ENCODE measurements around the gene MYOCD. TPM values are rescaled to one million over a fixed set of nuclear protein-coding genes. Genes with fewer than 3 reads are reported as not detected.

Gene MYOCD
- polyA plus RNA-seq, 2 of the 4 experiments (the other 2 are of a cell fraction), result 8.6 to 12.5 TPM

DNA sequence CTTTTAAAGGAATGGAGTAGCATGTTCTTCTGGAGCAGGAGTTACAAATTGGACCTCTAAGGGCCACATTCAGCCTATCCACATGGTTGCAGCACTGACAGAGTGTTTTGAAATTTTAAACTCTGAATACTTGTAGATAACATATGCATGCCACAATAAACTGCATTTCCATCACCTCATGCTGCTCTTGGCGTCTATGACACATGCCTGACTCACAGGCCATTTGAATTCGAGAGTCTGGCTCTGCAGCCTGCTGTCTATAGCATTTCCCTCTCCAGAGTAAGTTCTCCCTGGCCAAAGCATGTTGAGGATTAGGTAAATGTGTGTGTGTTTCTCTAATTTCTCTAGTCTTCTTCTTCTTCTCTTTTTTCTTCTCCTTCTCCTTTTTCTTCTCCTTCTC lies 28.7 kb upstream of the MYOCD start:
- H3K27ac ChIP-seq, result peak overlapping the region; percentile 73 to 81
- ChIA-PET CTCF (interaction anchor here (0.8 kb wide), 1 partner anchor 377 kb away, joined by 3 read pairs; no protein-coding TSS in a partner anchor), POLR2A (interaction anchor here (0.6 kb wide), 1 partner anchor 9 kb away, joined by 3 read pairs; no protein-coding TSS in a partner anchor)
- ATAC-seq (peak; percentile 98 to 99), DNase-seq (ENCODE audit: low read depth in 1 of 2, low spot score in 1 of 2) (peak; percentile 56 to 89), FAIRE-seq (peak; percentile 88)
- peaks cover 8% of the 10 kb centered on the region; the same call in 2 of the 3 replicates for H3K9me3 ChIP-seq
- no peak overlapping the region for H3K4me3 ChIP-seq
- 1% methylated on average over 2 of the region's 2 CpGs for WGBS (ENCODE audit: missing lambda C conversion rate)
- H3K4me1 ChIP-seq, result peaks cover 39% of the 10 kb centered on the region
- H3K4me2 ChIP-seq, result peak overlapping the region; percentile 51
- no peak for TF ChIP-seq KDM1A (IDR thresholded peaks at IDR 0.05; ENCODE audit: low read depth)
- TF ChIP-seq, protein P1, sequence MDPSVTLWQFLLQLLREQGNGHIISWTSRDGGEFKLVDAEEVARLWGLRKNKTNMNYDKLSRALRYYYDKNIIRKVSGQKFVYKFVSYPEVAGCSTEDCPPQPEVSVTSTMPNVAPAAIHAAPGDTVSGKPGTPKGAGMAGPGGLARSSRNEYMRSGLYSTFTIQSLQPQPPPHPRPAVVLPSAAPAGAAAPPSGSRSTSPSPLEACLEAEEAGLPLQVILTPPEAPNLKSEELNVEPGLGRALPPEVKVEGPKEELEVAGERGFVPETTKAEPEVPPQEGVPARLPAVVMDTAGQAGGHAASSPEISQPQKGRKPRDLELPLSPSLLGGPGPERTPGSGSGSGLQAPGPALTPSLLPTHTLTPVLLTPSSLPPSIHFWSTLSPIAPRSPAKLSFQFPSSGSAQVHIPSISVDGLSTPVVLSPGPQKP (IDR thresholded peaks at IDR 0.05; ENCODE audit: low read depth, low read length), result no peak
- no peak for TF ChIP-seq CBX8 (IDR thresholded peaks at IDR 0.05)
- TF ChIP-seq JUN (IDR thresholded peaks at IDR 0.05), result peak in 1 of 2 experiments; percentile 43; a peak in 1 of 5 replicates
- no peak for TF ChIP-seq EHMT2 (IDR thresholded peaks at IDR 0.05; ENCODE audit: low read depth)
- no peak for TF ChIP-seq RARB (CRISPR knock-in tag; IDR thresholded peaks at IDR 0.05)
- no peak for TF ChIP-seq MAZ (IDR thresholded peaks at IDR 0.05; ENCODE audit: borderline replicate concordance, low read depth, low read length)
- TF ChIP-seq, protein P2, sequence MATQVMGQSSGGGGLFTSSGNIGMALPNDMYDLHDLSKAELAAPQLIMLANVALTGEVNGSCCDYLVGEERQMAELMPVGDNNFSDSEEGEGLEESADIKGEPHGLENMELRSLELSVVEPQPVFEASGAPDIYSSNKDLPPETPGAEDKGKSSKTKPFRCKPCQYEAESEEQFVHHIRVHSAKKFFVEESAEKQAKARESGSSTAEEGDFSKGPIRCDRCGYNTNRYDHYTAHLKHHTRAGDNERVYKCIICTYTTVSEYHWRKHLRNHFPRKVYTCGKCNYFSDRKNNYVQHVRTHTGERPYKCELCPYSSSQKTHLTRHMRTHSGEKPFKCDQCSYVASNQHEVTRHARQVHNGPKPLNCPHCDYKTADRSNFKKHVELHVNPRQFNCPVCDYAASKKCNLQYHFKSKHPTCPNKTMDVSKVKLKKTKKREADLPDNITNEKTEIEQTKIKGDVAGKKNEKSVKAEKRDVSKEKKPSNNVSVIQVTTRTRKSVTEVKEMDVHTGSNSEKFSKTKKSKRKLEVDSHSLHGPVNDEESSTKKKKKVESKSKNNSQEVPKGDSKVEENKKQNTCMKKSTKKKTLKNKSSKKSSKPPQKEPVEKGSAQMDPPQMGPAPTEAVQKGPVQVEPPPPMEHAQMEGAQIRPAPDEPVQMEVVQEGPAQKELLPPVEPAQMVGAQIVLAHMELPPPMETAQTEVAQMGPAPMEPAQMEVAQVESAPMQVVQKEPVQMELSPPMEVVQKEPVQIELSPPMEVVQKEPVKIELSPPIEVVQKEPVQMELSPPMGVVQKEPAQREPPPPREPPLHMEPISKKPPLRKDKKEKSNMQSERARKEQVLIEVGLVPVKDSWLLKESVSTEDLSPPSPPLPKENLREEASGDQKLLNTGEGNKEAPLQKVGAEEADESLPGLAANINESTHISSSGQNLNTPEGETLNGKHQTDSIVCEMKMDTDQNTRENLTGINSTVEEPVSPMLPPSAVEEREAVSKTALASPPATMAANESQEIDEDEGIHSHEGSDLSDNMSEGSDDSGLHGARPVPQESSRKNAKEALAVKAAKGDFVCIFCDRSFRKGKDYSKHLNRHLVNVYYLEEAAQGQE (IDR thresholded peaks at IDR 0.05), result no peak
- no peak for TF ChIP-seq HOXB13 (CRISPR knock-in tag; IDR thresholded peaks at IDR 0.05; ENCODE audit: low read depth)
- TF ChIP-seq EHF (CRISPR knock-in tag; IDR thresholded peaks at IDR 0.05), result no peak
- TF ChIP-seq SMC3 (IDR thresholded peaks at IDR 0.05), result 0 out of 3 replicates have a peak, but pooled peaks have one; percentile 30
- TF ChIP-seq, protein P3, sequence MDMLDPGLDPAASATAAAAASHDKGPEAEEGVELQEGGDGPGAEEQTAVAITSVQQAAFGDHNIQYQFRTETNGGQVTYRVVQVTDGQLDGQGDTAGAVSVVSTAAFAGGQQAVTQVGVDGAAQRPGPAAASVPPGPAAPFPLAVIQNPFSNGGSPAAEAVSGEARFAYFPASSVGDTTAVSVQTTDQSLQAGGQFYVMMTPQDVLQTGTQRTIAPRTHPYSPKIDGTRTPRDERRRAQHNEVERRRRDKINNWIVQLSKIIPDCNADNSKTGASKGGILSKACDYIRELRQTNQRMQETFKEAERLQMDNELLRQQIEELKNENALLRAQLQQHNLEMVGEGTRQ (IDR thresholded peaks at IDR 0.05), result no peak
- TF ChIP-seq JUNB (IDR thresholded peaks at IDR 0.05), result peak; percentile 93
- TF ChIP-seq, protein P4, sequence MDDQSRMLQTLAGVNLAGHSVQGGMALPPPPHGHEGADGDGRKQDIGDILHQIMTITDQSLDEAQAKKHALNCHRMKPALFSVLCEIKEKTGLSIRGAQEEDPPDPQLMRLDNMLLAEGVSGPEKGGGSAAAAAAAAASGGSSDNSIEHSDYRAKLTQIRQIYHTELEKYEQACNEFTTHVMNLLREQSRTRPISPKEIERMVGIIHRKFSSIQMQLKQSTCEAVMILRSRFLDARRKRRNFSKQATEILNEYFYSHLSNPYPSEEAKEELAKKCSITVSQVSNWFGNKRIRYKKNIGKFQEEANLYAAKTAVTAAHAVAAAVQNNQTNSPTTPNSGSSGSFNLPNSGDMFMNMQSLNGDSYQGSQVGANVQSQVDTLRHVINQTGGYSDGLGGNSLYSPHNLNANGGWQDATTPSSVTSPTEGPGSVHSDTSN (IDR thresholded peaks at IDR 0.05), result no peak
- TF ChIP-seq, protein P5, sequence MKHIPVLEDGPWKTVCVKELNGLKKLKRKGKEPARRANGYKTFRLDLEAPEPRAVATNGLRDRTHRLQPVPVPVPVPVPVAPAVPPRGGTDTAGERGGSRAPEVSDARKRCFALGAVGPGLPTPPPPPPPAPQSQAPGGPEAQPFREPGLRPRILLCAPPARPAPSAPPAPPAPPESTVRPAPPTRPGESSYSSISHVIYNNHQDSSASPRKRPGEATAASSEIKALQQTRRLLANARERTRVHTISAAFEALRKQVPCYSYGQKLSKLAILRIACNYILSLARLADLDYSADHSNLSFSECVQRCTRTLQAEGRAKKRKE (CRISPR knock-in tag; IDR thresholded peaks at IDR 0.05; ENCODE audit: low read depth), result no peak
- no peak for TF ChIP-seq BHLHE40 (IDR thresholded peaks at IDR 0.05; ENCODE audit: low read depth, low read length)
- TF ChIP-seq HOXA7 (CRISPR knock-in tag; IDR thresholded peaks at IDR 0.05), result no peak
- no peak for TF ChIP-seq HOXB5 (CRISPR knock-in tag; IDR thresholded peaks at IDR 0.05)
- TF ChIP-seq, protein P6, sequence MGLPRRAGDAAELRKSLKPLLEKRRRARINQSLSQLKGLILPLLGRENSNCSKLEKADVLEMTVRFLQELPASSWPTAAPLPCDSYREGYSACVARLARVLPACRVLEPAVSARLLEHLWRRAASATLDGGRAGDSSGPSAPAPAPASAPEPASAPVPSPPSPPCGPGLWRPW (IDR thresholded peaks at IDR 0.05), result no peak
- no peak for TF ChIP-seq CBX2 (IDR thresholded peaks at IDR 0.05; ENCODE audit: borderline replicate concordance, low read depth)
- TF ChIP-seq EP300 (IDR thresholded peaks at IDR 0.05), result peak in 1 of 2 experiments; percentile 28; a peak in 1 of 5 replicates
- TF ChIP-seq TP53 (CRISPR knock-in tag; IDR thresholded peaks at IDR 0.05), result no peak
- TF ChIP-seq, protein P7, sequence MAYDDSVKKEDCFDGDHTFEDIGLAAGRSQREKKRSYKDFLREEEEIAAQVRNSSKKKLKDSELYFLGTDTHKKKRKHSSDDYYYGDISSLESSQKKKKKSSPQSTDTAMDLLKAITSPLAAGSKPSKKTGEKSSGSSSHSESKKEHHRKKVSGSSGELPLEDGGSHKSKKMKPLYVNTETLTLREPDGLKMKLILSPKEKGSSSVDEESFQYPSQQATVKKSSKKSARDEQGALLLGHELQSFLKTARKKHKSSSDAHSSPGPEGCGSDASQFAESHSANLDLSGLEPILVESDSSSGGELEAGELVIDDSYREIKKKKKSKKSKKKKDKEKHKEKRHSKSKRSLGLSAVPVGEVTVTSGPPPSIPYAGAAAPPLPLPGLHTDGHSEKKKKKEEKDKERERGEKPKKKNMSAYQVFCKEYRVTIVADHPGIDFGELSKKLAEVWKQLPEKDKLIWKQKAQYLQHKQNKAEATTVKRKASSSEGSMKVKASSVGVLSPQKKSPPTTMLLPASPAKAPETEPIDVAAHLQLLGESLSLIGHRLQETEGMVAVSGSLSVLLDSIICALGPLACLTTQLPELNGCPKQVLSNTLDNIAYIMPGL (CRISPR knock-in tag; IDR thresholded peaks at IDR 0.05; ENCODE audit: borderline replicate concordance), result no peak
- peak in 1 of 2 experiments; percentile 55; a peak in 2 of 4 replicates for TF ChIP-seq CEBPB (IDR thresholded peaks at IDR 0.05)
- TF ChIP-seq NFE2L2 (conservative IDR thresholded peaks at IDR 0.05; ENCODE audit: low read length), result no peak
- TF ChIP-seq CHD4 (IDR thresholded peaks at IDR 0.05; ENCODE audit: borderline replicate concordance), result no peak
- peak; percentile 66; the same call in 1 of the 2 replicates for TF ChIP-seq GATA3 (IDR thresholded peaks at IDR 0.05; ENCODE audit: borderline replicate concordance)
- no peak for TF ChIP-seq NPAS2 (CRISPR knock-in tag; IDR thresholded peaks at IDR 0.05; ENCODE audit: borderline replicate concordance)
- TF ChIP-seq RAD21 (conservative IDR thresholded peaks at IDR 0.05 in 1 of 2, IDR thresholded peaks at IDR 0.05 in 1 of 2), result peak in 1 of 2 experiments; percentile 36; a peak in 1 of 5 replicates
- TF ChIP-seq FOSL2 (IDR thresholded peaks at IDR 0.05), result peak; percentile 94
- TF ChIP-seq FOSL2 (CRISPR knock-in tag; IDR thresholded peaks at IDR 0.05), result peak; percentile 95
- TF ChIP-seq, protein P8, sequence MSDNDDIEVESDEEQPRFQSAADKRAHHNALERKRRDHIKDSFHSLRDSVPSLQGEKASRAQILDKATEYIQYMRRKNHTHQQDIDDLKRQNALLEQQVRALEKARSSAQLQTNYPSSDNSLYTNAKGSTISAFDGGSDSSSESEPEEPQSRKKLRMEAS (IDR thresholded peaks at IDR 0.05), result peak; percentile 95

Data from A549 (cell line).